Measurements from ENCODE around the gene SLC30A9. TPM values are rescaled to one million over a fixed set of nuclear protein-coding genes. Genes with fewer than 3 reads are reported as not detected.

The SLC30A9 gene
- total RNA-seq, 1 experiment from 2014 or later = 32.4 TPM

- Histone ChIP-seq H3K36me3 (ENCODE audit: control insufficient read depth, insufficient read depth, low read length) (peaks cover 6% of the 10 kb centered on the region; the same call in 1 of the 2 replicates), H3K27ac (ENCODE audit: low read length) (no peak overlapping the region), H3K9me3 (ENCODE audit: control insufficient read depth, insufficient read depth, low read depth, low read length) (no peaks in the 10 kb centered on the region), H3K27me3 (ENCODE audit: control insufficient read depth, insufficient read depth, low read length) (no peaks in the 10 kb centered on the region), H3K4me3 (ENCODE audit: low read depth in 2 of 2, low read length in 2 of 2) (peak overlapping the region; percentile 92 to 95), H3K4me1 (ENCODE audit: control insufficient read depth, insufficient read depth, low read length) (peaks cover 3% of the 10 kb centered on the region; the same call in 1 of the 2 replicates)
- ChIA-PET POLR2A (no interaction called here), CTCF (no interaction called here)
- TF ChIP-seq SIN3A (IDR thresholded peaks at IDR 0.05; ENCODE audit: borderline replicate concordance, insufficient read depth, low read depth, low read length) = no peak
- TF ChIP-seq POLR2AphosphoS5 (IDR thresholded peaks at IDR 0.05; ENCODE audit: low read depth, low read length) = no peak
- no peak for TF ChIP-seq TCF7L2 (IDR thresholded peaks at IDR 0.05; ENCODE audit: low read depth, low read length)
- ATAC-seq (no peak), DNase-seq (ENCODE audit: low read depth, low spot score) (no peak)
- intact Hi-C loops (cut with micrococcal nuclease; ENCODE audit: unreplicated experiment) = no loop called here
- in situ Hi-C loops (cut with HindIII; ENCODE audit: low pct_unique_long_range_greater_than_20kb, low sequenced_read_pairs) = no loop called here
- no TSS peak for BruUV-seq (replicated peaks)
Measured at GRCh38 chr4:41991916-41992767, 1.8 kb downstream of the SLC30A9 start.

- no TSS peak for BruUV-seq (replicated peaks)
- ChIA-PET POLR2A (no interaction called here), CTCF (no interaction called here)
- Histone ChIP-seq H3K4me1 (ENCODE audit: control insufficient read depth, insufficient read depth, low read length) (peaks cover 3% of the 10 kb centered on the region; the same call in 1 of the 2 replicates), H3K27ac (ENCODE audit: low read length) (no peak overlapping the region), H3K27me3 (ENCODE audit: control insufficient read depth, insufficient read depth, low read length) (no peaks in the 10 kb centered on the region), H3K4me3 (ENCODE audit: low read depth in 2 of 2, low read length in 2 of 2) (no peak overlapping the region), H3K9me3 (ENCODE audit: control insufficient read depth, insufficient read depth, low read depth, low read length) (no peaks in the 10 kb centered on the region), H3K36me3 (ENCODE audit: control insufficient read depth, insufficient read depth, low read length) (peaks cover 6% of the 10 kb centered on the region; the same call in 1 of the 2 replicates)
- DNase-seq (ENCODE audit: low read depth, low spot score) (no peak), ATAC-seq (no peak)
- intact Hi-C loops (cut with micrococcal nuclease; ENCODE audit: unreplicated experiment) (no loop called here), in situ Hi-C loops (cut with HindIII; ENCODE audit: low pct_unique_long_range_greater_than_20kb, low sequenced_read_pairs) (no loop called here)
- TF ChIP-seq CTCF (IDR thresholded peaks at IDR 0.05) (no peak), SIN3A (IDR thresholded peaks at IDR 0.05; ENCODE audit: borderline replicate concordance, insufficient read depth, low read depth, low read length) (no peak), POLR2AphosphoS5 (IDR thresholded peaks at IDR 0.05; ENCODE audit: low read depth, low read length) (no peak), TCF7L2 (IDR thresholded peaks at IDR 0.05; ENCODE audit: low read depth, low read length) (no peak), REST (IDR thresholded peaks at IDR 0.05; ENCODE audit: insufficient read depth in 1 of 2, low read depth in 2 of 2, low read length in 1 of 2) (no peak)
Measured at GRCh38 chr4:41992967-41993857, 2.9 kb downstream of the SLC30A9 start.
